HG02610 (cell line): ENCODE results near the gene GOLGA6L10.
"Not testable (repeated sequence)": the region's sequence is repeated elsewhere in the genome, so short reads cannot be mapped to it uniquely, and the experiment has no call there.

ENCODE experiments used
- ATAC-seq: cut with Tn5 transposase; IDR thresholded peaks from one replicate; pipeline ENCODE4 v1.9.1; 2021; ENCODE audit warnings: mild to moderate bottlenecking, moderate library complexity; ENCODE audit not compliant: unreplicated experiment

Gene GOLGA6L10

DNA sequence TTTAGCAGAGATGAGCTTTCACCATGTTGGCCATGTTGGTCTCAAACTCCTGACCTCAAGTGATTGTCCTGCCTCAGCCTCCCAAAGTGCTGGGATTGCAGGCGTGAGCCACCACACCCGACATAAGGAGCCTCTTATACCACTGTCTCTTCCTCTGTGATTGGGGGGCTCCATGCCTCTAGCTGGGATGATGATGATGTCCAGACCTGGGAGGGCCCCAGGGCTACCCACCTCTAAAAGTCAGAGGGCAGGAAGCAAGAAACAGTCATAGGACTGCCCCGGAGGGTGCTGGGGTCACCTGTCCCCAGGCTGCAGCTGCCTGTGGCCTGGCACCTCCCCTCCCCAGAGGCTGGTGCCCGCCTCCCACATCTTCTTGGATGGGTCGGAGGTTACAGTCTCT lies 5.4 kb downstream of the GOLGA6L10 start:
- ATAC-seq: not testable (repeated sequence)

DNA sequence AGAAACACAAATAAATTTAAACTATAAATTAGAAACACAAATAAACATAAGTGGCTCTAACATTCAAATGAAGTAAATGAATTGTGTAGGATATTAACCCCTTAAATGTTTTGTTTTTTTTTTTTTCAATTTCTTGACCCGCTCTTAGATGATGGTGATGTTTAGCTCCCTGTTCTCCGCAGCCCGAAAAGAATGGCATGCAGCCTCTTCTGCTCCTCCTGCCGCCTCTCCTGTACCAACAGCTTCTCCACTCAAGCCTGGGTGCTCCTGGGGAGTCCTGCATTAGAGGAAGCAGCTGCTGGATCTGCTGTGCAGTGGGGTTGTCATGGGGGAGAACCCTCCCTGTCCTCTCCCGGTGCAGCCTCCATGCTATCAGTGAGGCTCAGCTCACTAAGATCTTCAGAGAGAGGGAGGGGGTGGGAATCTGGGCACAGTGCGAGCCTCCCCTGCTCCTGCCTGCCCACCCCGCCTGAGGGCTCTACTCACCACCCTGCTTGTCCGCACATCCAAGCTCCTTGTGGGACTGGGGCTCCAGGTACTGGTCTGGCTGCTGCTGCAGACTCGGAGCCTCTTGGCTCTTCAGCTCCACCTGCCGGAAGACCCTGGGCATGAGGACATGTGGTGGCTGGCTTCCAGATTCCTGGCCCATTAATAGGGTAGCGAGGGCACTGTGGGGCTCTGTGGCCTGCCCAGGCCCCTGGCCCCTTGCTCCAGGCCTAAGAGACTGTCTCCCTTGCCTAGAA lies 6.5 kb downstream of the GOLGA6L10 start:
- ATAC-seq: not testable (repeated sequence)

DNA sequence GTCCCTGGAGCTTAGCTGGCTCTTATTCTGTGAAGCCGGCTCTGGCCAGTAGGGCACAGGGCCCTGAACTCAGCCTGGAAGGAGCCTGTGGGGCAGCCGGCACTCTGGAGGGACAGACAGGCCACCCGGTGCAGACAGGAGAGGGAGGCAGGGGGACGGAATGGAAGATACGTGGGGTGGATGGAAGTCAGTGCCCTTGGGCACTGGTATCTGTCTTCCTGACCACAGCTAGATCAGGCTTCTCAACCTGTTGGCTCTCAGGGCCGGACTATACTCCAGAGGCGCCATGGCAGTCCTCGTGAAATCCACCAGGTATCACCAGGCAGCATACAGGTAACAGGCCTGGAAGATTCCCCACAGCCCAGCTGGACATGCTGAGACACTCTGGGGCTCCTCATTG lies 10.7 kb downstream of the GOLGA6L10 start:
- ATAC-seq: not testable (repeated sequence)

DNA sequence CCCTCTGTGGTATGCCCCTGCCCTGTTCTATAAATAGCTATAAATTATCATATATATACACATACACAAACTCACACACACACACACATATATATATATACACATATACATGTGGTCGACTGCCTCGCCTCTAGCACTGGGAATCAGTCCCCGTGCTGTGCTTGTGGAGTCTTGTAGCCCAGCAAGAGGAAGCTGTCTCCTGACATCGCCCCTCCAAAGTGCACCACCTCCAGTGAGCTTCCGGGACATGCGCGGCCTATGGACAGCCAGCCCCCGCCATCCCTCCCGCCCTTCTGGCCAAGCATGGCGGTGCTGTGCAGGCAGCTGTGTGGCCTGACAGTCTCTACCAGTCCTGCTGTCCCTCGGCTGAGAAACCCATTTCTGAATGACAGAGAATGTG lies 11.2 kb downstream of the GOLGA6L10 start:
- ATAC-seq: not testable (repeated sequence)

DNA sequence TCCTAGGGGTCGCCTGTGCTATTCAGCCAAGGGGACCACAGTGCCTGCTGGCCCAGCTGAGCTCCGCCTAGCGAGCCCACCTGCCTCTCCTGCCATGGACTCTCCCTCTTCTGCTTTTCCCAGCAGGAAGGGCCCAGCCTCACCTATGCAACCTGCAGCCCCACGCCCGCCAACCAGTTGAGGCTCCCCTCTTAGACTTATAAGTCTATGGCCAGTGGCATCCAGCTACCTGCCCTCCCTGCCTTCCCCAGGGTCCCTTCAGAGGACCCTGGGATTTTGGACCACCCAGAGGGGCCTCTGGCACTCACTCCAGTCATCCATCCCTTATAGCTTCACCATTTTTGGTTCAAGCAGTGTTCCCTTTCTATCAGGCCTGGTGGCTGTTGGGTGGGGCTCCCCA lies 12.2 kb downstream of the GOLGA6L10 start:
- ATAC-seq: not testable (repeated sequence)

DNA sequence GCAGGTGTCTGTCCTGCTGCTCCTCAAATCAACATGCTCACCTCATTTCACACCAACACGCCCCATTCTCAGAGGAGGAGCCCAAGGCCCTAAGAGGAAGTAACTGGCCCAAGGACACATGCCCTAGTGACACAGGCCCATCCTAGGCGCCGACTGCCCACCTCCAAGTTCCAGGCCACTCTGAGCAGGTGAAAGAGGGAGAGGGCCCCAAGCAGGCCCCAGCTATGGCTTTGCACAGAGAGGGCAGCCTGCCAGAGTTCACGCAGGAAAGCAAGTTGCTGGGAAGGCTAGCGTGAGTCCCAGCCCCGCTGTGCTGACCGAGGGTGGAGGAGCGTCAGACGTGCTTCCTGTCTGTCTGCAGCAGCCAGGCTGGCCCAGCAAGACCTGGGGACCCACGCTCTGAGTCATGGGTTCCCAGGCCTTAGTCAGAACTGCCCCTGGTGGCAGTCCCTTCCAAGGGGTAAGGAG lies 13.1 kb downstream of the GOLGA6L10 start:
- ATAC-seq: peak; percentile 73

DNA sequence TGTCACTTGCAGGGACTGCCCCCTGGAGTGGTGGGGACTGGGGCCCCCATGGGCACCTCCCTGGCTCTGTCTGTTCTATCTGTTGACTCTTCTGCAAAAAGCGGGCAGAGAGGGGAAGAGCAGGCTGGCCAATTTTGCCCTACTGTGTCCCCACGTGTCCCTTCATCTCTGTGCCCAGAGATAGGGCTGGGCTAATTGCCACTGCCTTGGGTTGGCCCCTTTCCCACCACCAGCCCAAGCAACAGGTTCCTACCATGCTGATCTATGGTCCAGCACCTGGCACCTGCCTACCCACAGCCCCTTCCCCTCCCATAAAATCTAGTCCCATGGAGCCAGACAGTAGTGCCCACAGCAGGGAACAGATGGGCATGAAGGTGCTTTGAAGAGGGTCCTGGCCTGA lies 14.3 kb downstream of the GOLGA6L10 start:
- not testable (repeated sequence) for ATAC-seq

DNA sequence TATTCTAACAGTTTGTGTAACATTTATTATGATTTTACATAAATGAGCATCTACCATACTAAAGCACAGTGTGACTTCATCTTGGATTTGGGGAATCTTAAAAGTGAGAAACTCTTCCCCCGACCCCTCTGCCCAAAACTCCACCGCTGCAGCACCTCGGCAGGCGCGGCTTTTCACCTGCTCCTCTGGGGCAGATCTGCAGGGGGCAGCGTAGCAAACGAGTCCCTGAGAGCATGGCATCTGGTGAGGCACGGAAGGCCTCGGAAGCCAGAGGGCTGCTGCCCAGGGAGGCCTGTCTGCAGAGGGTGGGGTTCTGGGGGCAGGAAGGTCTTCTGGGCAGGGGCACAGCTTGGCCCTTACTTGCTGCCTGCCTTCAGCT lies 14.7 kb downstream of the GOLGA6L10 start:
- ATAC-seq: not testable (repeated sequence)

DNA sequence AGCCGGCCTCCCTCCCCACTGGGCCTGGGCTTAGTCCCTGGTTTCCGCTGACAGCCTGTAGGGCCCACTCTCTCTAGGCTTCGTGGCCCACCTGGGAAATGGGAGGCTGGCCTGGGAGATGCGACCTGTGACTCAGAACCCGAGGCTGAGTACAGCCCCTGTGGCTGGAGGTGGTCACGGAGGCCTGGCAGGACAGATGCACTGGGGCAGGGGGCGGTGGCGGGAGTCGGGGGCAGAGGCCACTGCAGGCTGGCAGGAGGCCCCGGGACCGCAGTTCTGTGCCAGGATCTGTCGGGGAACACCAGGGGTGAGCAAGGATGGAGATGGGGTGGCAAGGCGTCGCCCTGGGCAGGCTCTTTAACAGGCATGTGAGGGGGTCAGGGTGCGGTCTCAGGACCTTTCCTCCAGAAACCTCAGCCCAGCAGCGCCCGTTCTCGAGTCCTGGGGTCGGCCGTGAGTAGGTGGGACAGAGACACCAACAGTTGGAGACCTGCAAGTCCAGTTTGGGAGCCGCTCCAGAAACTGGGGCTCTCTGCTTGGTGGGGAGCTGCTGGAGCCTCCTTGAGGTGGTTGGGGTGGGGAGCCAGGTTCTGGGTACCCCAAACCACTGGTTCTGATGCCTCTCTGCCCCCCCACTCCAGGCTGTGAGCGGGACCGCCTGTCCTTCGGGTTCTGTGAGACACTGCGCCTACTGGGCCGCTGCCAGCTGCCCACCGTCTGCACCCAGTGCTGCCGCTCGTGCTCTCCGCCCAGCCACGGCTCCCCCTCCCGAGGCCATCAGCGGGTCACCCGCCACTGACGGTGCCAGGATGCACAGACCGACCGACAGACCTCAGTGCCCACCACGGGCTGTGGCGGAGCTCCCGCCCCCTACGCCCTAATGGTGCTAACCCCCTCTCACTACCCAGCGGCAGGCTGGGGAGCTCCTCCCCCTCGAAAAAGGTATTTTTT lies 15.4 kb downstream of the GOLGA6L10 start:
- ATAC-seq: not testable (repeated sequence)

DNA sequence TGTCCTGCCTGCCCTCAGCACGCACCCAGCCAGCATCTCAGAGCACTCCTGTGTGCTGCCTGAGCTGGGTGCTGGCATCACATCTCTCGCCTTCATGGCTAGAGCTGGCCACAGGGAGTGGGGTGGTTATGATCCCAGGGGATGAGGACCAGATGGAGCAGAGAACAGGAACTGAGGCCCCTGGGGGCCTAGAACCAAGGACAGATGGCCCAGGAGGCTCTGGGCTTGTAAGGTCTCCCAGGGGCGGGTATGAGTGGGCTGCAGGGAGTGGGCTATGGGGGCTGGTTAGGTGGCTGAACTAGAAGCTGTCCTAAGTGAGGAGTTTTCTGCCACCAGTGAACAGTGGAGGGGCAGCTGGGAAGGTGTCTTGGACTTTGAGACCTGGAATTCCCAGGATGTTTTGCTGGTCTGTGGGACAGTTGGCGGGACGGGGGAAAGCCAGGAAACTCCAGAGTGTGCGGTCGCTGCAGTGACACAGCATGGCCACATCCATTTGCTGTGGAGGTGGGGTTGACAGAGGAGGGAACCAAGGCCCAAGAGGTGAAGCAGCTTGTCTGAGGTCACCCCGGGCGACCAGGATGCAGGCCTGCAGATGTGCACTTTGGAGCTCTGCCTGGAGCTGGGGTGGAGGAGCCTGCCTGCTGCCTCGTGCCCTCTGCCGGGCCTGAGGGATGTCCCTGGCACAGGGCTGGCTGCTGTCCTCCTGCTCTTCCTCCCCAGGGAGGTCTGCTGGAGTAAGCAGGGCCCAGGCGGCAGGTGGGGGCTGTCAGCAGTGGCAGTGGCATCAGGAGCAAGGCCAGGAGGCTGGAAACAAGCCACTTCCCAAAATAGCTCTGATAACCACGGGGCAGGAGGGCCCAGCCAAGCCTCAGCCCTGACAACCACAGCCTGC lies 16.3 kb downstream of the GOLGA6L10 start:
- not testable (repeated sequence) for ATAC-seq

DNA sequence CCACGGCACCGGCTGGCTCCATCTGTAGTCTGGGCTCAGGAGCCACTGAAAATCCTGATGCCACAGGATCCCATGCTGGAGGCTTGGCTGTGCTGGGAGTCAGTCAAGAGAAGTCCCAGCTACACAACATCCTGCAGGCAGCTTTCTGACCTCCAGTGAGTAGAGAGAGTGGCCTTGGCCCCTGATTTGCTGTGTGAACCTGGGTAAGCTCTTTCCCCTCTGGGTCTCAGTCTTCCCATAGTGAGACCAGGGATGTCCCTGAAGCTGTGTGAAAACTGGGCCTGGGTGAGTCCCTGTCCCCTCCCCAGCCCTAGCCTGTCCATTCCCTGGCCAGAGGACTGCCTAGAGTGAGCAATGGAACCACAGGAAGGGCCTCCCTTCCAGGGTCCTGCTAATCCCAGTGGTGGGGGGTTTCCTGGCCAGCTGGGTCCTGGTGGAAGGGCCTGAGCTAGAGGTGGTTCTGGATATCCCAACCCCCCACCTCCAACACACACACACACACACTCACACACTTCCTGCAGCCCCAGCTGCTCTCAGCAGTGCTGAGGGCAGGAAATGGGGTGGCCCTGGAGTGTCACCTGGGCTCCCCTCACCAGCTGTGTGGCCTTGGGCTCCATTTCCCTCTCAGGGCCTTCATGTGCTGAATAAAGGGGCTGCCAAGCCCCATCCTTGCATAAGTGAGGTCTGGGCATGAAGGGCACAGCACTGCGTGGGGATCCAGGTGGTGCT lies 17.5 kb downstream of the GOLGA6L10 start:
- peak; percentile 51 for ATAC-seq

DNA sequence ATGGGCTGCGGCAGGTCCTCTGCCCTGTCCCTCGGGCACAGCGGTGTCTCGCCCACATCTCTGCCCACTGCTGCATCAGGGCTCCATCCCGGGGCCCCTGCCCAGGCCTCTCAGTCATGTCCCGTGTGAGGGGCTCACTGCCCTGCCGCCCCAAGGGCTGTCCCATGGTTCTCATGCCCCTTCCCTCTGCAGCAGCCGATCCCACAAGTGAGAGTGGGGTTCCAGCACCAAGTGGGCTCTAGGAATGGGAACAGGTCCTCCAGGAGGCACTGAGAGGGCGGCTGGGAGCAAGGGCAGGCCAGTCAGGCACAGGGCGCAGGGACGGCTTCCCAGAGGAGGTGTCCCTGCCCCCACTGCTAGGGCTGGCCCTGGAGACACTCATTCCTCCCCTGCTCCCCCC lies 18.4 kb downstream of the GOLGA6L10 start:
- ATAC-seq: not testable (repeated sequence)

DNA sequence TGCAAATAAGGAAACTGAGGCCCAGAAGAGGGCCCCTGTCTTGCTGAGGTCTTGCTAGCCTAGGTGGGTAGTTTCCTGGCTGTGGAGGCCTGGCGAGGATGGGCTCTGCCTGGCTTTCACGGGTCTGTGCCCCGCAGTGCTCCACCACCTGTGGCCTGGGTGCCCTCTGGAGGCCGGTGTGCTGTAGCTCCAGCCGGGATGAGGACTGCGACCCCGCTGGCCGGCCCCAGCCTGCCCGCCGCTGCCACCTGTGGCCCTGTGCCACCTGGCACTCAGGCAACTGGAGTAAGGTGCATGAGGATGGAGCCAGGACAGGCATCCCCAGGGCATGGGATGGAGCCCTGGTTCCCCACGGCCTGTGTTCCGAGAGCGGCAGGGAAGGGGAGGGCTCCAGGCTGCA lies 20.2 kb downstream of the GOLGA6L10 start:
- ATAC-seq: not testable (repeated sequence)

DNA sequence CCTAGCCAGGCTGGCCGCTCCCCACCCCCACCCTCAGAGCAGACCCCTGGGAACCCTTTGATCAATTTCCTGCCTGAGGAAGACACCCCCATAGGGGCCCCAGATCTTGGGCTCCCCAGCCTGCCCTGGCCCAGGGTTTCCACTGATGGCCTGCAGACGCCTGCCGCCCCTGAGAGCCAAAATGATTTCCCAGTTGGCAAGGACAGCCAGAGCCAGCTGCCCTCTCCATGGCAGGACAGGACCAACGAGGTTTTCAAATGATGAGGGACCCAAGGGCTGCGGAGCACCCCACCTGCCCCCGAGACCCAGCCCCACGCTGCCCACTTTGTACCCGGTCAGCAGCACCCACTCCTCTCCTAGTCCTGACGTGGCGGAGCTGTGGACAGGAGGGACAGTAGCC lies 21.9 kb downstream of the GOLGA6L10 start:
- ATAC-seq: not testable (repeated sequence)

DNA sequence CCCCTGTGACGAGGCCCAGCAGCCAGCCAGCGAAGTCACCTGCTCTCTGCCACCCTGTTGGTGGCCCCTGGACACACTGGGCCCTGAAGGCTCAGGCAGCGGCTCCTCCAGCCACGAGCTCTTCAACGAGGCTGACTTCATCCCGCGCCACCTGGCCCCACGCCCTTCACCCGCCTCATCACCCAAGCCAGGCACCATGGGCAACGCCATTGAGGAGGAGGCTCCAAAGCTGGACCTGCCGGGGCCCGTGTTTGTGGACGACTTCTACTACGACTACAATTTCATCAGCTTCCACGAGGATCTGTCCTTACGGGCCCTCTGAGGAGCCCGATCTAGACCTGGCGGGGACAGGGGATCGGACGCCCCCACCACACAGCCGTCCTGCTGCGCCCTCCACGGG lies 22.4 kb downstream of the GOLGA6L10 start:
- ATAC-seq: not testable (repeated sequence)

DNA sequence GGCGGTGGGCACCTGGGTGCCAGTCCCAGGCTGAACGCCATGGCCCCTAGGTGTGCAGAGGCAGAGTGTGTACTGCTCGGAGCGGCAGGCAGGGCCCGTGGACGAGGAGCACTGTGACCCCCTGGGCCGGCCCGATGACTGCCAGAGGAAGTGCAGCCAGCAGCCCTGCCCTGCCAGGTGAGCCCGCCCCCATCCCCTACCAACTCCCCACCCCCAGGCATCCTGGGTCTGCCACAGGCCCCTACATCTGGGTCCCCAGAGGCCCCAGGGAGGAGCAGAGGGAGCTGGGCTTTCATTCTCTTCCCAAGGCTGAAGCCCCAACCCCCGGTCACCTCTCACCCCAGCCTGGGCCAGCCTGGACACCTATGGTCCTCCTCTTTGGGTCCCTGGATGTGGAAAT lies 23.6 kb downstream of the GOLGA6L10 start:
- ATAC-seq: not testable (repeated sequence)

DNA sequence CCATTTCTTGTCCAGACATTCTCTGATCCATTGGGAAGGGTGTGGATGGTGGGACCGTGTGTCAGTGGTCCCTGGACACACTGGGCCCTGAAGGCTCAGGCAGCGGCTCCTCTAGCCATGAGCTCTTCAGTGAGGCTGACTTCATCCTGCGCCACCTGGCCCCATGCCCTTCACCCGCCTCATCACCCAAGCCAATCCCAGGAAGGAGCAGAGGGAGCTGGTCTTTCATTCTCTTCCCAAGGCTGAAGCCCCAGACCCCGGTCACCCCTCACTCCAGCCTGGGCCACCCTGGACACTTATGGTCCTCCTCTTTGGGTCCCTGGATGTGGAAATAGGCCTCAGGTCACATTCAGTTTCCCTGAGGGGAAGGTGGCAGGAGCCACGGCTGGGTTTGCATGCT lies 24.4 kb downstream of the GOLGA6L10 start:
- ATAC-seq: not testable (repeated sequence)

DNA sequence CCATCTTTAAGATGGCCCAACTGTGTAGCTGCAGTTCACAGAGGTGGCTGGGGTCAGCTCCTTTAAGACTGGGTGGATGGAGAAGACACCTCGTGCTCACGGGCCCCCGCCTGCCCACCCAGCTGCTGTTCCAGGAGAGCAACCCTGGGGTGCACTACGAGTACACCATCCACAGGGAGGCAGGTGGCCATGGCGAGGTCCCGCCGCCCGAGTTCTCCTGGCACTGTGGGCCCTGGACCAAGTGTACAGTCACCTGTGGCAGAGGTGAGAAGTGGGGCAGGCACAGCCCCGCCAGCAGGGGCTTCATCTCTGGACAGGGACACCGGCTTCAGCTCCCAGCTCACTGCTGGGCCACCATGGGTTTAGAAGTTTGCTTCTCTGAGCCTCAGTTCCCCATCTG lies 26.8 kb downstream of the GOLGA6L10 start:
- ATAC-seq: not testable (repeated sequence)

DNA sequence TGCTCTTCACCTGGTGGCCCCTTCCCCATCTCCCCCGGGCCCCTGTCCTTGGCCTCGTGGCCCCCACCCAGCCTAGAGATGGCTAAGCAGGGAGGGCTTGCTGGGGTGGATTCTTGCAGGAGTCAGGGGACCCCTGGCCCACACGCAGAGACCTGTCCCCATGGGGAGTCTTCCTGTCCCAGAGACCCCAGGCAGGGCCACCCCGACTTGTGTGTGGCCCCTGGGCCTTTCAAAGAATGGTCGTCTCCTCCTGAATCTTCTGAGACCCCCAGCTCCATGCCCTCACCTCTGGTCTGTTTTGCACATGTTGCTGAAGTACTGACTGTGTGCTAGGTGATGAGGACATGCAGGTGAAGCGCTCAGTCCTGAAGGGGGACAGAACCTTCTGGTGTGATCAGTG lies 28.4 kb downstream of the GOLGA6L10 start:
- not testable (repeated sequence) for ATAC-seq
